ENCODE results near the gene PTAR1.

Gene PTAR1

GRCh38 chr9:69671311-69671878 lies 88.4 kb downstream of the PTAR1 start:
- TF ChIP-seq CTCF (IDR thresholded peaks at IDR 0.05; ENCODE audit: borderline replicate concordance, extremely low read depth, low read length, poor library complexity, severe bottlenecking) (no peak), EZH2 (IDR thresholded peaks at IDR 0.05; ENCODE audit: borderline replicate concordance, low read depth, low read length, severe bottlenecking) (no peak)
- no peak overlapping the region for H3K4me3 ChIP-seq (ENCODE audit: low read depth in 1 of 2, low read length in 2 of 2)
- H3K36me3 ChIP-seq (ENCODE audit: insufficient read depth, low read length), result no peaks in the 10 kb centered on the region
- H4K20me1 ChIP-seq (ENCODE audit: insufficient read depth, low read length), result no peaks in the 10 kb centered on the region
- H3K9ac ChIP-seq (ENCODE audit: low read depth, low read length), result no peak overlapping the region
- H2AFZ ChIP-seq (ENCODE audit: low read depth, low read length), result no peak overlapping the region
- DNase-seq (no peak), ATAC-seq (ENCODE audit: insufficient read depth, low read depth) (no peak)
- no peaks in the 10 kb centered on the region for H3K9me3 ChIP-seq (ENCODE audit: insufficient read depth, low read length, severe bottlenecking)
- no peak overlapping the region for H3K27ac ChIP-seq (ENCODE audit: low read length)
- H3K4me1 ChIP-seq (ENCODE audit: insufficient read depth, low read length), result no peaks in the 10 kb centered on the region
- H3K4me2 ChIP-seq (ENCODE audit: insufficient read depth, low read length), result no peak overlapping the region
- H3K27me3 ChIP-seq (ENCODE audit: insufficient read depth, low read length, poor library complexity), result no peaks in the 10 kb centered on the region
- H3K79me2 ChIP-seq (ENCODE audit: insufficient read depth, low read length), result no peaks in the 10 kb centered on the region

- Histone ChIP-seq H3K9ac (ENCODE audit: low read depth, low read length) (no peak overlapping the region), H3K4me2 (ENCODE audit: insufficient read depth, low read length) (no peak overlapping the region), H2AFZ (ENCODE audit: low read depth, low read length) (no peak overlapping the region), H3K27me3 (ENCODE audit: insufficient read depth, low read length, poor library complexity) (no peaks in the 10 kb centered on the region), H4K20me1 (ENCODE audit: insufficient read depth, low read length) (no peaks in the 10 kb centered on the region), H3K79me2 (ENCODE audit: insufficient read depth, low read length) (no peaks in the 10 kb centered on the region), H3K27ac (ENCODE audit: low read length) (no peak overlapping the region), H3K4me3 (ENCODE audit: low read depth in 1 of 2, low read length in 2 of 2) (no peak overlapping the region), H3K9me3 (ENCODE audit: insufficient read depth, low read length, severe bottlenecking) (no peaks in the 10 kb centered on the region), H3K36me3 (ENCODE audit: insufficient read depth, low read length) (no peaks in the 10 kb centered on the region), H3K4me1 (ENCODE audit: insufficient read depth, low read length) (no peaks in the 10 kb centered on the region)
- DNase-seq (no peak), ATAC-seq (ENCODE audit: insufficient read depth, low read depth) (no peak)
- TF ChIP-seq CTCF (IDR thresholded peaks at IDR 0.05; ENCODE audit: borderline replicate concordance, extremely low read depth, low read length, poor library complexity, severe bottlenecking) (no peak), EZH2 (IDR thresholded peaks at IDR 0.05; ENCODE audit: borderline replicate concordance, low read depth, low read length, severe bottlenecking) (no peak)
These were observed 92.5 kb downstream of the PTAR1 start for GRCh38 chr9:69667306-69667705.

- DNase-seq, result no peak
These were observed 99.5 kb downstream of the PTAR1 start for GRCh38 chr9:69660304-69660703.

More at GRCh38 chr9:69660304-69660703, 99.5 kb downstream of the PTAR1 start:
- ATAC-seq (ENCODE audit: insufficient read depth, low read depth), result no peak
- H4K20me1 ChIP-seq (ENCODE audit: insufficient read depth, low read length), result no peaks in the 10 kb centered on the region
- no peak overlapping the region for H3K9ac ChIP-seq (ENCODE audit: low read depth, low read length)
- no peak overlapping the region for H3K27ac ChIP-seq (ENCODE audit: low read length)
- no peaks in the 10 kb centered on the region for H3K27me3 ChIP-seq (ENCODE audit: insufficient read depth, low read length, poor library complexity)
- no peak overlapping the region for H2AFZ ChIP-seq (ENCODE audit: low read depth, low read length)
- no peaks in the 10 kb centered on the region for H3K9me3 ChIP-seq (ENCODE audit: insufficient read depth, low read length, severe bottlenecking)
- no peaks in the 10 kb centered on the region for H3K36me3 ChIP-seq (ENCODE audit: insufficient read depth, low read length)
- no peaks in the 10 kb centered on the region for H3K4me1 ChIP-seq (ENCODE audit: insufficient read depth, low read length)
- H3K79me2 ChIP-seq (ENCODE audit: insufficient read depth, low read length), result no peaks in the 10 kb centered on the region
- TF ChIP-seq CTCF (IDR thresholded peaks at IDR 0.05; ENCODE audit: borderline replicate concordance, extremely low read depth, low read length, poor library complexity, severe bottlenecking), result no peak
- TF ChIP-seq EZH2 (IDR thresholded peaks at IDR 0.05; ENCODE audit: borderline replicate concordance, low read depth, low read length, severe bottlenecking), result no peak
- no peak overlapping the region for H3K4me3 ChIP-seq (ENCODE audit: low read depth in 1 of 2, low read length in 2 of 2)
- H3K4me2 ChIP-seq (ENCODE audit: insufficient read depth, low read length), result no peak overlapping the region

Measured in DND-41 (cell line).